Endothelial cell of umbilical vein (primary cell): Measurements from ENCODE around the gene REL. TPM values are rescaled to one million over a fixed set of nuclear protein-coding genes. Genes with fewer than 3 reads are reported as not detected.

Source experiments
- BruUV-seq: library from RNA; stranded (reverse); fragments of 400-500 nt; replicated peaks from 2 replicates; lab custom pipeline; 2021; lab: Mats Ljungman, UMichigan
- CTCF ChIA-PET: fragments of 300-600, 350-600 bp; sonication (Branson Sonifier 250); formaldehyde crosslinking; loops from one replicate; lab custom pipeline; 2021; ENCODE audit warnings: antibody characterized with exemption, inconsistent platforms; lab: Charles Lee
- POLR2A ChIA-PET: fragments of 300-600, 350-600 bp; sonication (Branson Sonifier 250); formaldehyde crosslinking; loops from one replicate; lab custom pipeline; 2021; ENCODE audit warnings: antibody characterized with exemption, inconsistent platforms; lab: Charles Lee
- DNase-seq: peaks from one replicate; pipeline ENCODE4 v3.0.0-alpha.2; 2011; ENCODE audit warnings: low read depth, low spot score
- FAIRE-seq: peaks from 2 replicates; lab custom pipeline; 2011; peaks lifted over from hg19 to GRCh38; lab: Jason Lieb, UNC
- H2AFZ ChIP-seq: 2 replicates; pipeline ENCODE4 v1.6.0; 2012; ENCODE audit warnings: low read depth, low read length, control low read depth, inconsistent platforms
- H3K27ac ChIP-seq: 2 replicates; pipeline ENCODE4 v1.5.1; 2011; ENCODE audit warnings: low read depth, mild to moderate bottlenecking, control low read depth, low read length, moderate library complexity; ENCODE audit not compliant: insufficient read depth
- H3K27me3 ChIP-seq, 2 experiments: 2 replicates each; pipeline versions ENCODE4 v1.6.0 to v1.6.1; 2011; ENCODE audit warnings: low read length in 2 of 2, mixed read lengths in 1 of 2; ENCODE audit not compliant: control insufficient read depth in 2 of 2, insufficient read depth in 2 of 2
- H3K36me3 ChIP-seq, 2 experiments: 2 replicates in 1 of 2; 3 replicates in 1 of 2; pipeline ENCODE4 v1.5.1; 2011; ENCODE audit warnings: low read length in 2 of 2, mild to moderate bottlenecking in 1 of 2, moderate library complexity in 1 of 2; ENCODE audit not compliant: control insufficient read depth in 2 of 2, insufficient read depth in 2 of 2; ENCODE audit errors: extremely low read depth in 1 of 2
- H3K4me1 ChIP-seq: 3 replicates; pipeline ENCODE4 v1.5.1; 2011; ENCODE audit warnings: mild to moderate bottlenecking, low read length; ENCODE audit not compliant: control insufficient read depth, insufficient read depth; ENCODE audit errors: extremely low read depth
- H3K4me2 ChIP-seq: 2 replicates; pipeline ENCODE4 v1.6.1; 2011; ENCODE audit warnings: low read length, control low read depth, mixed read lengths; ENCODE audit not compliant: insufficient read depth
- H3K4me3 ChIP-seq, 3 experiments: fragments of 200-600 bp in 1 of 3; sonication (generic), shearing (Covaris generic) in 1 of 3; replicated peaks in 1 of 3; 2 replicates each; pipeline ENCODE4 v1.5.1; 2011 to 2016; ENCODE audit warnings: control low read depth in 3 of 3, low read length in 3 of 3, mild to moderate bottlenecking in 2 of 3, inconsistent platforms in 1 of 3, low read depth in 1 of 3, moderate library complexity in 1 of 3; ENCODE audit not compliant: insufficient read depth in 1 of 3
- H3K79me2 ChIP-seq: 2 replicates; pipeline ENCODE4 v1.6.0; 2012; ENCODE audit warnings: low read length, inconsistent platforms; ENCODE audit not compliant: control insufficient read depth, insufficient read depth
- H3K9ac ChIP-seq: replicated peaks from 2 replicates; pipeline ENCODE3; 2011; ENCODE audit warnings: low read length, control low read depth; ENCODE audit not compliant: insufficient read depth; ENCODE audit errors: extremely low read depth
- H3K9me1 ChIP-seq: replicated peaks from 3 replicates; pipeline ENCODE4 v1.6.0; 2011; ENCODE audit warnings: mild to moderate bottlenecking, low read length; ENCODE audit not compliant: control insufficient read depth, insufficient read depth; ENCODE audit errors: extremely low read depth
- H3K9me3 ChIP-seq: replicated peaks from 2 replicates; pipeline ENCODE4 v1.5.1; 2012; ENCODE audit warnings: low read length, inconsistent platforms; ENCODE audit not compliant: control insufficient read depth, insufficient read depth
- H4K20me1 ChIP-seq: replicated peaks from 2 replicates; pipeline ENCODE3; 2011; ENCODE audit warnings: mild to moderate bottlenecking, low read length; ENCODE audit not compliant: control insufficient read depth, insufficient read depth; ENCODE audit errors: extremely low read depth
- EZH2 ChIP-seq: IDR thresholded peaks from 2 replicates; pipeline ENCODE4 v1.6.1; 2012; ENCODE audit warnings: borderline replicate concordance, low read depth, mild to moderate bottlenecking, moderate library complexity, low read length, inconsistent platforms; ENCODE audit not compliant: severe bottlenecking
- GATA2 ChIP-seq: IDR thresholded peaks from 2 replicates; pipeline ENCODE4 v1.7.0; 2011; ENCODE audit warnings: low read depth, mild to moderate bottlenecking, moderate library complexity, mixed read lengths, low read length; ENCODE audit not compliant: insufficient read length, insufficient read depth
- JUN ChIP-seq: IDR thresholded peaks from 2 replicates; pipeline ENCODE4 v1.6.1; 2011; ENCODE audit warnings: borderline replicate concordance, low read depth; ENCODE audit not compliant: insufficient read length, insufficient read depth
- MYC ChIP-seq: IDR thresholded peaks from one replicate; pipeline ENCODE4 v1.6.1; 2011; ENCODE audit warnings: mild to moderate bottlenecking, low read depth, low read length
- POLR2A ChIP-seq: IDR thresholded peaks from 2 replicates; pipeline ENCODE4 v1.6.1; 2012; ENCODE audit warnings: low read depth, mild to moderate bottlenecking, control low read depth, low read length
- dilution Hi-C: fragments of 300-500 bp; cut with MboI; formaldehyde crosslinking; loops from one replicate; pipeline ENCODE4 v1.15.0; 2019; ENCODE audit warnings: low sequenced_read_pairs; ENCODE audit not compliant: extremely low pct_ligation_motif_present
- intact Hi-C: fragments of 100-400 bp; cut with micrococcal nuclease; formaldehyde crosslinking; loops from one replicate; pipeline ENCODE4 v1.10.0; 2022
- polyA plus RNA-seq, 4 experiments: library from polyadenylated mRNA; depleted of rRNA in 3 of 4; stranded (reverse) in 3 of 4; unstranded in 1 of 4; fragments of >200 nt; gene quantifications; 2 replicates each; pipeline versions ENCODE4 v1.2.1 to v1.2.3, GENCODE V29; 2011 to 2012; ENCODE audit warnings: missing spikeins in 1 of 4
- total RNA-seq: library from RNA; stranded (reverse); gene quantifications from 2 replicates; pipeline ENCODE4 v1.2.3, GENCODE V29; 2021
- TF ChIP-seq, protein P1 (sequence below): IDR thresholded peaks from 2 replicates; pipeline ENCODE4 v1.6.1; 2011; ENCODE audit not compliant: insufficient read depth, insufficient read length
- TF ChIP-seq, protein P2 (sequence below), 2 donors: IDR thresholded peaks; 1 replicate in 1 of 2; 2 replicates in 1 of 2; pipeline ENCODE4 v1.5.1; 2011; ENCODE audit warnings: low read length in 2 of 2, mild to moderate bottlenecking in 2 of 2, moderate library complexity in 2 of 2, control low read depth in 1 of 2, inconsistent platforms in 1 of 2, low read depth in 1 of 2; ENCODE audit not compliant: insufficient read depth in 1 of 2; ENCODE audit errors: extremely low read depth in 1 of 2

The REL gene
- total and polyA plus RNA-seq, 2 donors (not counting 3 experiments of a cell fraction or from before 2014, with no cell fraction given): 3.5 to 12.8 TPM

DNA sequence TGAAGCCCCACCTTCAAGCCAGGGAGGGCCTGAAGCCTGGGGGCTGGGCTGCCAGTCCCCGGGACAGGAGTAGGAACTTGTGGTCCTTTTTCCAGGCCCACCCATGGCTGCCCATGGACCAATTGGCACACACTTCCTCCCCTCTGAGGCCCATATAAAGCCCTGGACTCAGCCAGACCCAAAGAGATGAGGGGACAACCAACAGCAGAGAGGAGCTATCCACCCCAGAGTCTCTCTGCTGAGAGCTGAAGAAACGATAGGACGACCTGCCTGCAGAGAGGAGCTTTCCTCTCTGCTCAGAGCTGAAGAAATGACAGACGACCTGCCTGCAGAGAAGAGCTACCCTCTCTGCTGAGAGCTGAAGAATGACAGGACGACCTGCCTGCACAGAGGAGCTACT, 92.3 kb downstream of the REL start:
- Histone ChIP-seq H3K9me1 (no peaks in the 10 kb centered on the region), H3K9ac (no peak overlapping the region), H3K79me2 (no peaks in the 10 kb centered on the region), H3K9me3 (no peaks in the 10 kb centered on the region), H3K4me1 (no peaks in the 10 kb centered on the region), H3K4me2 (no peak overlapping the region), H3K36me3 (no peaks in the 10 kb centered on the region), H3K27me3 (no peaks in the 10 kb centered on the region), H4K20me1 (no peaks in the 10 kb centered on the region), H3K27ac (no peak overlapping the region), H3K4me3 (no peak overlapping the region), H2AFZ (no peak overlapping the region)
- intact Hi-C loops (no loop called here), dilution Hi-C loops (no loop called here)
- POLR2A ChIA-PET: no interaction called here
- BruUV-seq: no TSS peak
- TF ChIP-seq, protein P1, sequence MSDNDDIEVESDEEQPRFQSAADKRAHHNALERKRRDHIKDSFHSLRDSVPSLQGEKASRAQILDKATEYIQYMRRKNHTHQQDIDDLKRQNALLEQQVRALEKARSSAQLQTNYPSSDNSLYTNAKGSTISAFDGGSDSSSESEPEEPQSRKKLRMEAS: no peak
- TF ChIP-seq EZH2 (no peak), JUN (no peak), MYC (no peak), GATA2 (no peak), POLR2A (no peak)
- TF ChIP-seq, protein P2, sequence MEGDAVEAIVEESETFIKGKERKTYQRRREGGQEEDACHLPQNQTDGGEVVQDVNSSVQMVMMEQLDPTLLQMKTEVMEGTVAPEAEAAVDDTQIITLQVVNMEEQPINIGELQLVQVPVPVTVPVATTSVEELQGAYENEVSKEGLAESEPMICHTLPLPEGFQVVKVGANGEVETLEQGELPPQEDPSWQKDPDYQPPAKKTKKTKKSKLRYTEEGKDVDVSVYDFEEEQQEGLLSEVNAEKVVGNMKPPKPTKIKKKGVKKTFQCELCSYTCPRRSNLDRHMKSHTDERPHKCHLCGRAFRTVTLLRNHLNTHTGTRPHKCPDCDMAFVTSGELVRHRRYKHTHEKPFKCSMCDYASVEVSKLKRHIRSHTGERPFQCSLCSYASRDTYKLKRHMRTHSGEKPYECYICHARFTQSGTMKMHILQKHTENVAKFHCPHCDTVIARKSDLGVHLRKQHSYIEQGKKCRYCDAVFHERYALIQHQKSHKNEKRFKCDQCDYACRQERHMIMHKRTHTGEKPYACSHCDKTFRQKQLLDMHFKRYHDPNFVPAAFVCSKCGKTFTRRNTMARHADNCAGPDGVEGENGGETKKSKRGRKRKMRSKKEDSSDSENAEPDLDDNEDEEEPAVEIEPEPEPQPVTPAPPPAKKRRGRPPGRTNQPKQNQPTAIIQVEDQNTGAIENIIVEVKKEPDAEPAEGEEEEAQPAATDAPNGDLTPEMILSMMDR (IDR thresholded peaks at IDR 0.05; ENCODE audit: extremely low read depth in 1 of 2, insufficient read depth in 1 of 2, low read depth in 1 of 2, low read length in 2 of 2): no peak
- FAIRE-seq: no peak
- CTCF ChIA-PET: interaction anchor here (0.9 to 1.7 kb wide), 3 partner anchors 9 to 267 kb away, joined by 3 to 6 read pairs (median 5); no protein-coding TSS in a partner anchor
- no peak for DNase-seq
